Hepatocyte (in vitro differentiated cells): ENCODE measurements around the gene ERICH6. TPM values are rescaled to one million over a fixed set of nuclear protein-coding genes. Genes with fewer than 3 reads are reported as not detected.
A peak's percentile ranks its signal among the peaks of the same experiment; 100 is the strongest.

ENCODE experiments used
- DNase-seq: peaks from one replicate; pipeline ENCODE4 v3.0.0-alpha.2; 2016; ENCODE audit warnings: low spot score
- H2AFZ ChIP-seq: fragments of 200-600 bp; sonication (generic); 2 replicates; pipeline ENCODE4 v1.6.0; 2016; ENCODE audit warnings: antibody characterized with exemption, mild to moderate bottlenecking
- H3K27ac ChIP-seq: fragments of 200-600 bp; sonication (generic); 2 replicates; pipeline ENCODE4 v1.5.1; 2016; ENCODE audit warnings: mild to moderate bottlenecking
- H3K27me3 ChIP-seq: fragments of 200-600 bp; sonication (generic); 2 replicates; pipeline ENCODE4 v1.6.1; 2016
- H3K36me3 ChIP-seq: fragments of 200-600 bp; sonication (generic); replicated peaks from 2 replicates; pipeline ENCODE4 v1.5.1; 2016; ENCODE audit warnings: low read depth; ENCODE audit not compliant: insufficient read depth
- H3K4me1 ChIP-seq: fragments of 200-600 bp; sonication (generic); 2 replicates; pipeline ENCODE4 v1.5.1; 2016; ENCODE audit warnings: mild to moderate bottlenecking, moderate library complexity; ENCODE audit not compliant: insufficient read depth
- H3K4me2 ChIP-seq: fragments of 200-600 bp; sonication (generic); 2 replicates; pipeline ENCODE4 v1.6.0; 2016
- H3K4me3 ChIP-seq: fragments of 200-600 bp; sonication (generic); 2 replicates; pipeline ENCODE4 v1.5.1; 2016; ENCODE audit warnings: mild to moderate bottlenecking
- H3K79me2 ChIP-seq: fragments of 200-600 bp; sonication (generic); 2 replicates; pipeline ENCODE4 v1.6.0; 2017; ENCODE audit warnings: mild to moderate bottlenecking
- H3K9me2 ChIP-seq: fragments of 200-600 bp; sonication (generic); replicated peaks from 2 replicates; pipeline ENCODE4 v1.6.0; 2017; ENCODE audit warnings: mild to moderate bottlenecking; ENCODE audit not compliant: insufficient read depth
- H3K9me3 ChIP-seq: fragments of 200-600 bp; sonication (generic); 2 replicates; pipeline ENCODE4 v1.5.1; 2016; ENCODE audit warnings: low read depth, mild to moderate bottlenecking
- H4K20me1 ChIP-seq: fragments of 200-600 bp; sonication (generic); 2 replicates; pipeline ENCODE4 v1.6.0; 2016; ENCODE audit warnings: mild to moderate bottlenecking; ENCODE audit not compliant: insufficient read depth, poor library complexity, severe bottlenecking
- CTCF ChIP-seq: fragments of 200-600 bp; sonication (generic); IDR thresholded peaks from 2 replicates; pipeline ENCODE4 v1.5.1; 2016; ENCODE audit warnings: antibody characterized with exemption, mild to moderate bottlenecking; ENCODE audit not compliant: poor library complexity
- EZH2 ChIP-seq: fragments of 200-600 bp; sonication (generic); IDR thresholded peaks from 2 replicates; pipeline ENCODE4 v1.6.1; 2016; ENCODE audit warnings: antibody characterized with exemption, mild to moderate bottlenecking, borderline replicate concordance
- EZH2phosphoT487 ChIP-seq: fragments of 200-600 bp; sonication (generic); IDR thresholded peaks from one replicate; pipeline ENCODE4 v1.6.1; 2018; ENCODE audit warnings: antibody characterized with exemption, mild to moderate bottlenecking, low read depth, moderate library complexity; ENCODE audit not compliant: unreplicated experiment, severe bottlenecking
- WGBS: methylation state at CpG from one replicate; pipeline ENCODE4 v1.1.6; 2016; ENCODE audit warnings: low lambda C conversion rate; ENCODE audit errors: missing lambda C conversion rate; 5-methylcytosine and 5-hydroxymethylcytosine counted together
- polyA plus RNA-seq: library from polyadenylated mRNA; unstranded; fragments of >200 nt; fragmentation: Nextera tagmentation; extraction: Ambion mirVana; gene quantifications from 2 replicates; pipeline ENCODE4 v1.2.1, GENCODE V29; 2016
- total RNA-seq: library from RNA; depleted of rRNA; stranded (reverse); fragments of >200 nt; gene quantifications from 2 replicates; pipeline ENCODE4 v1.2.3, GENCODE V29; 2014

Gene ERICH6
- total and polyA plus RNA-seq, 2 experiments from 2014 or later = not detected

DNA sequence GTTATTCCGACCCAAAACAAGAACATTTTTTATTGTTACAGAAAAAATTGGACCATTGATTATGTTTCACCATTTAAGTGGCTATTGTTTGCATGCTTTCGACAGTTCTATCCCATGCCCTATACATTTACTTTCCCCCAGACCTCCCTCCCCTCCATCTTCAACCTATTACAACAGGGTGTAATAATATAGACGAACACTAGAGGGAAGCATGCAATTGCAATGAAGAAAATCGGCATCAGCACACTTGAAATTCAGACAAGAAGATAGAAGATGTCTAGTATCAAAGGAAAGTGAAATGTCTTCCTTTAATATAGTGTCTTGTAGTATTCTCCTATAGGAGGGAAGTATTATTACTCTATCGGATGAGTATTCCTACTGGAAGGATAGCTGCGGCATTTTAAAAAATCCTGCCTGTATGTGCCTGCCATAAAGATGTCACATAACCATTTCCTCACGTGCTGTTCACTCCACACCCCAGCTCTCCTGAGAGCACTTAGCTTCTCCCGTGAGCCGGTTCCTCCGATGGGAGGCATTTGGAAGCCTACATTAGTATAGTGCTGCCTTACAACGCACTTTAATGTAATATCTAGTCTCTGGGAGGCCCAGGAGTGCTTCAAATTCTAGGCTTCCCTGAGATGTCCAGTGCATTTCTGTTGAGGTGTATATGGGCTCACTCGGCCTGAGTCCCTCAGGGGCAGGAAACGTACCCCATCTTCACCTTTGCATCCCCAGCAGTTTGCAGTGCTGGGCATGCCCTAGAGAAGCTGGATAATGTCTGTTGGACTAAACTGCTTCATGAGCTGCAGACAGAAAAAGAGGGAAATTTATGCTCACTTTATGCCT, 17.8 kb upstream of the ERICH6 start:
- no peaks in the 10 kb centered on the region for H3K9me3 ChIP-seq
- no peaks in the 10 kb centered on the region for H3K36me3 ChIP-seq
- no peaks in the 10 kb centered on the region for H3K79me2 ChIP-seq
- no peak for TF ChIP-seq EZH2phosphoT487
- TF ChIP-seq CTCF = peak; percentile 89
- TF ChIP-seq EZH2 = no peak
- H3K27ac ChIP-seq = no peak overlapping the region
- H3K4me3 ChIP-seq = no peak overlapping the region
- peak overlapping the region; percentile 48 for H3K4me2 ChIP-seq
- H3K27me3 ChIP-seq = no peaks in the 10 kb centered on the region
- 27% methylated on average over 13 of the region's 13 CpGs for WGBS
- peak overlapping the region; percentile 16 for H2AFZ ChIP-seq
- H4K20me1 ChIP-seq = no peaks in the 10 kb centered on the region
- peaks cover 5% of the 10 kb centered on the region for H3K4me1 ChIP-seq
- H3K9me2 ChIP-seq = no peaks in the 10 kb centered on the region
- peak; percentile 76 for DNase-seq

GRCh38 chr3:150720444-150720843, 16.7 kb upstream of the ERICH6 start:
- Histone ChIP-seq H2AFZ (no peak overlapping the region), H3K9me3 (no peaks in the 10 kb centered on the region), H3K27me3 (no peaks in the 10 kb centered on the region), H3K4me3 (no peak overlapping the region), H3K27ac (no peak overlapping the region), H3K9me2 (no peaks in the 10 kb centered on the region), H4K20me1 (no peaks in the 10 kb centered on the region), H3K36me3 (no peaks in the 10 kb centered on the region), H3K4me1 (peaks cover 4% of the 10 kb centered on the region), H3K79me2 (no peaks in the 10 kb centered on the region), H3K4me2 (no peak overlapping the region)
- TF ChIP-seq CTCF = no peak
- no peak for TF ChIP-seq EZH2
- no peak for TF ChIP-seq EZH2phosphoT487
- DNase-seq = no peak
- WGBS = 77% methylated on average over 3 of the region's 3 CpGs

DNA sequence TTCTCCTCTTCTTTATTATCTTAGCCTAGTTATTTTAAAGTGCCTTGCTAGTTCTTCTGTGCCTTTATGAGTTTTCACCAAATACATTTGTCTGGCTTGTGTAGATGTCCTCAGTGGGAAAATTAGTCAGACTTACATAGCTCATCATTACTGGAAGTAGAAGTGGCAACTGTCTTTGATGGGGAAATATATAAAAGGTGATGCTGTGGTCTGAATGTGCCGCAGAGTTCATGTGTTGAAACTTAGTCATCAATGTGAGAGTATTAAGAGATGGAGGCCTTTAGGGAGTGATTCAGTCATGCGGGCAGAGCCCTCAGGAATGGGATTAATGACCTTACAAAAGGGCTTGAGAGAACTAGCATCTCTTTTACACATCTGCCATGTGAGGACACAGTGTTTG, 6.4 kb upstream of the ERICH6 start:
- no peak overlapping the region for H3K27ac ChIP-seq
- no peak overlapping the region for H2AFZ ChIP-seq
- H3K4me1 ChIP-seq = no peaks in the 10 kb centered on the region
- no peak for DNase-seq
- H3K4me2 ChIP-seq = no peak overlapping the region
- 75% methylated on average over 2 of the region's 2 CpGs for WGBS
- H3K4me3 ChIP-seq = no peak overlapping the region
- H3K36me3 ChIP-seq = no peaks in the 10 kb centered on the region
- no peaks in the 10 kb centered on the region for H3K27me3 ChIP-seq
- H3K9me3 ChIP-seq = no peaks in the 10 kb centered on the region
- no peaks in the 10 kb centered on the region for H3K9me2 ChIP-seq
- no peaks in the 10 kb centered on the region for H4K20me1 ChIP-seq
- peaks cover 4% of the 10 kb centered on the region for H3K79me2 ChIP-seq
- TF ChIP-seq EZH2phosphoT487 (no peak), EZH2 (no peak), CTCF (no peak)
